Mucosa of rectum (tissue), 2 donors: ENCODE data around the gene TMED9.

ENCODE experiments used
- H3K27ac ChIP-seq, 2 donors: one replicate each; pipeline ENCODE4 v1.7.0; 2013; ENCODE audit warnings: inconsistent platforms in 2 of 2, low read depth in 2 of 2, low read length in 2 of 2
- H3K27me3 ChIP-seq, 2 donors: one replicate each; pipeline ENCODE4 v1.7.0; 2013; ENCODE audit warnings: low read length in 2 of 2; ENCODE audit not compliant: control insufficient read depth in 2 of 2, insufficient read depth in 2 of 2
- H3K36me3 ChIP-seq, 2 donors: one replicate each; pipeline ENCODE4 v1.7.0; 2013; ENCODE audit warnings: low read length in 2 of 2; ENCODE audit not compliant: control insufficient read depth in 2 of 2, insufficient read depth in 2 of 2
- H3K4me1 ChIP-seq, 2 donors: one replicate each; pipeline ENCODE4 v1.7.0; 2013; ENCODE audit warnings: low read length in 2 of 2, mild to moderate bottlenecking in 1 of 2; ENCODE audit not compliant: control insufficient read depth in 2 of 2, insufficient read depth in 2 of 2
- H3K4me3 ChIP-seq, 2 donors: one replicate each; pipeline ENCODE4 v1.7.0; 2013; ENCODE audit warnings: low read length in 2 of 2
- H3K9ac ChIP-seq, 2 donors: one replicate each; pipeline ENCODE4 v1.7.0; 2013; ENCODE audit warnings: low read length in 2 of 2, low read depth in 1 of 2, mild to moderate bottlenecking in 1 of 2
- H3K9me3 ChIP-seq, 2 donors: one replicate each; pipeline ENCODE4 v1.7.0; 2013; ENCODE audit warnings: low read length in 2 of 2; ENCODE audit not compliant: control insufficient read depth in 2 of 2
- donor health status: healthy.
- donor health status: Normal muscosa, but diverticular disease.

The TMED9 gene

GRCh38 chr5:177596775-177597238, 4.8 kb downstream of the TMED9 start:
- peaks cover 29 to 35% of the 10 kb centered on the region in 2 donors for H3K36me3 ChIP-seq
- peaks cover 12 to 14% of the 10 kb centered on the region in 2 donors for H3K4me1 ChIP-seq
- H3K27me3 ChIP-seq: no peaks in the 10 kb centered on the region
- H3K9ac ChIP-seq: no peak overlapping the region
- no peak overlapping the region for H3K27ac ChIP-seq
- H3K4me3 ChIP-seq: no peak overlapping the region
- H3K9me3 ChIP-seq: no peaks in the 10 kb centered on the region

GRCh38 chr5:177598477-177598876, 6.5 kb downstream of the TMED9 start:
- Histone ChIP-seq H3K4me3 (no peak overlapping the region), H3K9me3 (no peaks in the 10 kb centered on the region), H3K9ac (no peak overlapping the region), H3K36me3 (peaks cover 29 to 32% of the 10 kb centered on the region in 2 donors), H3K4me1 (peaks cover 8 to 9% of the 10 kb centered on the region in 2 donors), H3K27ac (no peak overlapping the region), H3K27me3 (no peaks in the 10 kb centered on the region)

- Histone ChIP-seq H3K27ac (peak within 1 kb of the TSS; percentile 76 to 82), H3K27me3 (no peaks in the 10 kb centered on the region), H3K9me3 (no peaks in the 10 kb centered on the region), H3K36me3 (peaks cover 17 to 19% of the 10 kb centered on the region in 2 donors), H3K4me3 (peak within 1 kb of the TSS; percentile 81 to 97), H3K4me1 (peaks cover 14 to 15% of the 10 kb centered on the region in 2 donors), H3K9ac (peak within 1 kb of the TSS; percentile 87 to 90)
Observed at GRCh38 chr5:177599731-177600507, 7.9 kb downstream of the TMED9 start, which contains the start of gene B4GALT7. Gene B4GALT7, plus strand, starts transcription at chr5:177600132. Its CDS starts 79 bp downstream, at chr5:177600211.

- Histone ChIP-seq H3K27me3 (no peaks in the 10 kb centered on the region), H3K36me3 (peaks cover 11 to 12% of the 10 kb centered on the region in 2 donors), H3K9me3 (no peaks in the 10 kb centered on the region), H3K4me3 (peak overlapping the region; percentile 81 to 97), H3K9ac (peak overlapping the region; percentile 87 to 90), H3K4me1 (peaks cover 20% of the 10 kb centered on the region in 2 donors), H3K27ac (peak overlapping the region; percentile 72 to 77)
Observed at GRCh38 chr5:177600508-177601018, 8.6 kb downstream of the TMED9 start.

- Histone ChIP-seq H3K27me3 (no peaks in the 10 kb centered on the region), H3K4me3 (peak overlapping the region in 1 of 2 donors; percentile 97), H3K9ac (peak overlapping the region in 1 of 2 donors; percentile 90), H3K27ac (no peak overlapping the region), H3K9me3 (no peaks in the 10 kb centered on the region), H3K4me1 (peaks cover 21 to 23% of the 10 kb centered on the region in 2 donors), H3K36me3 (peaks cover 5 to 9% of the 10 kb centered on the region in 2 donors)
Observed at GRCh38 chr5:177601126-177601525, 9.1 kb downstream of the TMED9 start.

- H3K27me3 ChIP-seq: no peaks in the 10 kb centered on the region
- H3K4me3 ChIP-seq: no peak overlapping the region
- H3K9me3 ChIP-seq: no peaks in the 10 kb centered on the region
- H3K36me3 ChIP-seq: peaks cover 0 to 2% of the 10 kb centered on the region in 2 donors
- no peak overlapping the region for H3K9ac ChIP-seq
- H3K27ac ChIP-seq: no peak overlapping the region
- peaks cover 21 to 23% of the 10 kb centered on the region in 2 donors for H3K4me1 ChIP-seq
Observed at GRCh38 chr5:177601577-177602457, 9.8 kb downstream of the TMED9 start.

- Histone ChIP-seq H3K27ac (no peak overlapping the region), H3K36me3 (peaks cover 0 to 2% of the 10 kb centered on the region in 2 donors), H3K4me1 (peaks cover 26 to 29% of the 10 kb centered on the region in 2 donors), H3K9me3 (no peaks in the 10 kb centered on the region), H3K27me3 (no peaks in the 10 kb centered on the region), H3K4me3 (no peak overlapping the region), H3K9ac (no peak overlapping the region)
Observed at GRCh38 chr5:177602458-177602830, 10.4 kb downstream of the TMED9 start.

GRCh38 chr5:177603631-177604030, 11.6 kb downstream of the TMED9 start:
- Histone ChIP-seq H3K9me3 (no peaks in the 10 kb centered on the region), H3K4me1 (peaks cover 26 to 33% of the 10 kb centered on the region in 2 donors)

GRCh38 chr5:177604116-177604521, 12.1 kb downstream of the TMED9 start:
- Histone ChIP-seq H3K9me3 (no peaks in the 10 kb centered on the region), H3K27me3 (no peaks in the 10 kb centered on the region), H3K27ac (no peak overlapping the region), H3K4me3 (no peak overlapping the region), H3K36me3 (peaks cover 0 to 2% of the 10 kb centered on the region in 2 donors), H3K9ac (no peak overlapping the region), H3K4me1 (peaks cover 26 to 33% of the 10 kb centered on the region in 2 donors)

More at GRCh38 chr5:177603631-177604030, 11.6 kb downstream of the TMED9 start:
- no peak overlapping the region for H3K27ac ChIP-seq
- H3K36me3 ChIP-seq: peaks cover 0 to 2% of the 10 kb centered on the region in 2 donors
- H3K9ac ChIP-seq: no peak overlapping the region
- no peak overlapping the region for H3K4me3 ChIP-seq
- no peaks in the 10 kb centered on the region for H3K27me3 ChIP-seq
